Cardiac muscle cell (in vitro differentiated cells and primary cell): ENCODE measurements around the gene RAMAC. TPM values are rescaled to one million over a fixed set of nuclear protein-coding genes. Genes with fewer than 3 reads are reported as not detected.
"Not testable (repeated sequence)": the region's sequence is repeated elsewhere in the genome, so short reads cannot be mapped to it uniquely, and the experiment has no call there.

Source experiments
- DNase-seq, 2 donors: peaks; one replicate each; pipeline versions ENCODE4 v3.0.0 to v3.0.0-alpha.2; 2010 to 2017; ENCODE audit warnings: low read depth in 1 of 2, low spot score in 1 of 2
- H3K27ac ChIP-seq: fragments of 200-600 bp; sonication (generic); 2 replicates; pipeline ENCODE4 v1.5.1; 2016
- H3K27me3 ChIP-seq: fragments of 200-600 bp; sonication (generic); 2 replicates; pipeline ENCODE4 v1.6.0; 2016; ENCODE audit warnings: control low read depth
- H3K36me3 ChIP-seq: fragments of 200-600 bp; sonication (generic); 2 replicates; pipeline ENCODE4 v1.5.1; 2016; ENCODE audit warnings: control low read depth
- H3K4me1 ChIP-seq: fragments of 200-600 bp; sonication (generic); 2 replicates; pipeline ENCODE4 v1.8.1; 2017; ENCODE audit warnings: low read depth, mild to moderate bottlenecking, mixed run types
- H3K4me3 ChIP-seq: fragments of 200-600 bp; sonication (generic); 2 replicates; pipeline ENCODE4 v1.5.1; 2016; ENCODE audit warnings: mild to moderate bottlenecking
- H3K9me3 ChIP-seq: fragments of 200-600 bp; sonication (generic); 2 replicates; pipeline ENCODE4 v1.5.1; 2017; ENCODE audit warnings: low read depth, mild to moderate bottlenecking, control low read depth
- polyA plus RNA-seq: library from polyadenylated mRNA; unstranded; fragments of >200 nt; fragmentation: Nextera tagmentation; extraction: Ambion mirVana; gene quantifications from 2 replicates; pipeline ENCODE4 v1.2.1, GENCODE V29; 2016
- total RNA-seq: library from RNA; depleted of rRNA; stranded (reverse); fragments of >200 nt; gene quantifications from 2 replicates; pipeline ENCODE4 v1.2.3, GENCODE V29; 2016
- TF ChIP-seq, protein P1 (sequence below): IDR thresholded peaks from 2 replicates; pipeline ENCODE4 v1.5.1; 2012; ENCODE audit warnings: low read depth, mild to moderate bottlenecking, low read length

RAMAC gene
- total and polyA plus RNA-seq, 2 experiments from 2014 or later, result 37.3 to 91.1 TPM

DNA sequence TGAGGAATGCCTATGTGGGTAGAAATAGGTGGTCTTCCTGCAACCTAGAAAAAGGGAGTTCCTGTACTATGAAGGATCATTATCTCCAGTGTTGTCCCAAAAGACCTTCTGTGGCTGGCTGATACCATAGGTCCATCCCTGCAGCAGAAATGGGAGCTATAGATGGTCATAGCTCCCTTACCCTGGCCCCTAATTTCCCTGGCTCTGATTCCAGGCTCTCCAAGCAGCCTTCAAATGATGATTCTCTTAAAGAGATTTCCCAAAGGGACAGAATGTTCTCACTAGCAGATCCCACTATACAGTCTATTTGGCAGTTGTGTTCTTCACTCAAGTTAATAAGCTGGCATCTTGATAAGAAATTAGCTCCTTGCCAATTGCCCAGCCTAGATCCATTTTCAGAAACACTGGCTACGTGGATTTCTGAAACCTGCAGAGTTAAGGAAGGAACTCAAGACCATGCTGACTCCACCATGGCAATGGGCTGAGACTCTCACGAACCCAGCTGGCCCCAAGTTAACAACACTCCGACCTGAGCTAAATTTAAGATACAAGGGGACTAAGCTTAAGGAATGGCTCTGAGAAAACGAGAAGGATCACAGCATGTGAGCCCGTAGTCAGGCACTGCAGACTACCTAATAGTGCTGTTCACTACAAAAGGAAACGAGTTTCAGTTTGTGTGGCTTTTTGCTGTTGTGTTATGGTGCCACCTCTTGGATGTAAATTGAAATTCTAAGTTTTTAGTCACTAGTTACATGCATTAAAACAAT is 14.1 kb downstream of the RAMAC start:
- Histone ChIP-seq H3K4me3 (no peak overlapping the region), H3K27ac (no peak overlapping the region)

GRCh38 chr15:83000672-83001031 is 14.6 kb downstream of the RAMAC start:
- not testable (repeated sequence) for H3K27ac ChIP-seq, H3K9me3 ChIP-seq, H3K36me3 ChIP-seq, H3K4me3 ChIP-seq, DNase-seq, H3K27me3 ChIP-seq, H3K4me1 ChIP-seq

More for the DNA sequence above, 14.1 kb downstream of the RAMAC start:
- Histone ChIP-seq H3K36me3 (peaks cover 4% of the 10 kb centered on the region), H3K27me3 (no peaks in the 10 kb centered on the region), H3K4me1 (no peaks in the 10 kb centered on the region), H3K9me3 (no peaks in the 10 kb centered on the region)
- TF ChIP-seq, protein P1, sequence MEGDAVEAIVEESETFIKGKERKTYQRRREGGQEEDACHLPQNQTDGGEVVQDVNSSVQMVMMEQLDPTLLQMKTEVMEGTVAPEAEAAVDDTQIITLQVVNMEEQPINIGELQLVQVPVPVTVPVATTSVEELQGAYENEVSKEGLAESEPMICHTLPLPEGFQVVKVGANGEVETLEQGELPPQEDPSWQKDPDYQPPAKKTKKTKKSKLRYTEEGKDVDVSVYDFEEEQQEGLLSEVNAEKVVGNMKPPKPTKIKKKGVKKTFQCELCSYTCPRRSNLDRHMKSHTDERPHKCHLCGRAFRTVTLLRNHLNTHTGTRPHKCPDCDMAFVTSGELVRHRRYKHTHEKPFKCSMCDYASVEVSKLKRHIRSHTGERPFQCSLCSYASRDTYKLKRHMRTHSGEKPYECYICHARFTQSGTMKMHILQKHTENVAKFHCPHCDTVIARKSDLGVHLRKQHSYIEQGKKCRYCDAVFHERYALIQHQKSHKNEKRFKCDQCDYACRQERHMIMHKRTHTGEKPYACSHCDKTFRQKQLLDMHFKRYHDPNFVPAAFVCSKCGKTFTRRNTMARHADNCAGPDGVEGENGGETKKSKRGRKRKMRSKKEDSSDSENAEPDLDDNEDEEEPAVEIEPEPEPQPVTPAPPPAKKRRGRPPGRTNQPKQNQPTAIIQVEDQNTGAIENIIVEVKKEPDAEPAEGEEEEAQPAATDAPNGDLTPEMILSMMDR, result peak; percentile 60
- DNase-seq, result peak; percentile 45 to 83

DNA sequence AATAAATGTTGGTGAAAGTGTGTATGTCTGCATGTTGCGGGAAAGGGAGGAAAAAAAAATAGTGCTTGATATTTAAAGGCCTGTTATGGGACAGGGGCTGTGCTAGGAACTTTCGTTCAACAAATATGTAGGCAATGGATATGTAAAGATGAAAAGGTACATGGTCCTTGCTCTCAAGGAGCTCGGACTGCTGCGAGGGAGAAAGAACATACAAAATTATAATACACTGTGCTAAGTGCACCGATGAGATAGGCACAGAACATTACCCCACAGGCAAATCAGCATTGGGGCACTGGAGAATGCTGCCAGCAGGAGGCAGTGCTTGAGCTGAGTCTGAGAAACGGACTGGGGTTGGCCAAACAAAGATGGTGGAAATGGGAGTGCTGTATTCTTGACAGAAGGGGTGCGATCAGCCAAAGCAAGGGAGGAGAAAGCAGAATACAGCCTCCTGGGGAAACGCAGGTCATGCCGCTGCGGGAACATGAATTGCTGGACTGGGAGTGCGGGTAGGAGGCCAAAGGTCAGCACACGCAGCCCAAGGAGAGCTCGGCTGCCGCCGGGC is 24.8 kb downstream of the RAMAC start:
- Histone ChIP-seq H3K36me3 (peaks cover 10% of the 10 kb centered on the region), H3K9me3 (no peaks in the 10 kb centered on the region), H3K4me3 (peak overlapping the region; percentile 90), H3K27ac (peak overlapping the region; percentile 71), H3K27me3 (no peaks in the 10 kb centered on the region), H3K4me1 (peaks cover 13% of the 10 kb centered on the region)
- TF ChIP-seq, protein P1, result peak; percentile 89
- peak; percentile 78 to 86 for DNase-seq

DNA sequence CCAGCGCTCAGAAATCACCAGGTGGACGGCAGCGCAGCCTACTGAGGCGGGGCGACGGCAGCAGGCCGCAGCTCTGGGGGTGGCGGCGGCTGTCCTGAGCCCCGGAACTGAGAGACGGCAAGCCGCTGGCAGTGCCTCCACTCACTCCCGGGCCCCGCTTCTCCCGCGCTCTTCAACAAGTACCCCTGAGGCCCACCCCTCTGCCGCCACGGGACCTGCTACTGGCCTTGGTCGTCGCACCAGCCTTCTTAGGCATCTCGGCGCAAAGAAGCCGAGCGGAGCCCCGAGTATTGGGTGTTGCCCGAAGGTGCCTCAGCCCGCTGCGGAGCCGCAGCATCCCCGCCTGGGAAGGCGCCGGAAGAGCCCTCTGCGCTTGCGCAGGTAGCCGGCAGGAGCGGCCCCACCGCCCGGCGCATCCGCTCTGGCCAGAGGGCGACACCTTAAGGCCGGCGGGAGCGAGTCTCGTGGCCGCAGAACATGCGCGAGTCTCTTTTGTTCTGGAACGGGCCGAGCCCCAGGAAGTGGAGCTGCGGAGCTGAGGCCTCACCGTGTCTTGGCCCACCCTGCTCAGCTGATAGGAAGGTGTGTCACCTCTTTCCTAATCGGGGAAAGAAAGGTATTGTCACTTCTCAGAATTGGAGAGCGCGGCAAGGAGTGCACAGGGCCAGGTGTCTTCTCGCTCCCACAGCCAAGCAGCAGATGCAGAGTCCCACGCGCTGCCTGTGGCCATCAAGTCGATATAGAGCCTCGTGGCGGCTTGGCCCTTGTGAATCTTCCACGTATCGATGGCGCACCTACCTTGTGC is 25.5 kb downstream of the RAMAC start, which contains the start of gene C15orf40:
Gene C15orf40, minus strand, starts transcription at position 369 of the 805 bp plus-strand sequence. Its CDS starts 32 bp downstream, at position 337.
- H3K36me3 ChIP-seq, result peaks cover 11% of the 10 kb centered on the region
- H3K27me3 ChIP-seq, result no peaks in the 10 kb centered on the region
- peak within 1 kb of the TSS; percentile 90 for H3K4me3 ChIP-seq
- no peaks in the 10 kb centered on the region for H3K9me3 ChIP-seq
- peak; percentile 94 to 95 for DNase-seq
- TF ChIP-seq, protein P1, result peak; percentile 66
- H3K4me1 ChIP-seq, result peaks cover 13% of the 10 kb centered on the region
- peak within 1 kb of the TSS; percentile 73 for H3K27ac ChIP-seq

- Histone ChIP-seq H3K27me3 (no peaks in the 10 kb centered on the region), H3K27ac (peak overlapping the region; percentile 73), H3K4me1 (peaks cover 13% of the 10 kb centered on the region), H3K9me3 (no peaks in the 10 kb centered on the region), H3K36me3 (peaks cover 13% of the 10 kb centered on the region), H3K4me3 (peak overlapping the region; percentile 90)
- TF ChIP-seq, protein P1, result no peak
- no peak for DNase-seq
Observed at GRCh38 chr15:83012076-83012426, 26.0 kb downstream of the RAMAC start.
